Activated CD4-positive, CD25-positive, alpha-beta regulatory T cell treated with anti-CD3 and anti-CD28 coated beads, Interleukin-2, amount 50 U/mL, for 24 hours (primary cell): ENCODE data around the gene ITGA5.

Source experiments
- ATAC-seq, 2 donors: fragments of 150-1000 bp; cut with Tn5 transposase; one replicate each; pipeline ENCODE4 v1.10.0; 2021; ENCODE audit warnings: mild to moderate bottlenecking in 1 of 2, moderate library complexity in 1 of 2

ITGA5 gene

GRCh38 chr12:54409267-54409666 is 9.8 kb downstream of the ITGA5 start:
- no peak for ATAC-seq

GRCh38 chr12:54407183-54407905 is 11.7 kb downstream of the ITGA5 start:
- ATAC-seq = no peak

GRCh38 chr12:54405573-54405972 is 13.5 kb downstream of the ITGA5 start:
- ATAC-seq = no peak

- no peak for ATAC-seq
Observed at GRCh38 chr12:54405106-54405505, 14.0 kb downstream of the ITGA5 start.

- no peak for ATAC-seq
Observed at GRCh38 chr12:54404061-54405004, 14.7 kb downstream of the ITGA5 start.

GRCh38 chr12:54401119-54401518 is 17.9 kb downstream of the ITGA5 start:
- ATAC-seq = no peak

GRCh38 chr12:54398995-54399793 is 19.9 kb downstream of the ITGA5 start:
- ATAC-seq = peak; percentile 92 to 94

GRCh38 chr12:54398218-54398617 is 20.8 kb downstream of the ITGA5 start:
- ATAC-seq = no peak

GRCh38 chr12:54397157-54397556 is 21.9 kb downstream of the ITGA5 start:
- ATAC-seq = no peak

- no peak for ATAC-seq
Observed at GRCh38 chr12:54395545-54395944, 23.5 kb downstream of the ITGA5 start.

GRCh38 chr12:54394986-54395385 is 24.1 kb downstream of the ITGA5 start:
- no peak for ATAC-seq

- peak in 1 of 2 donors; percentile 12 for ATAC-seq
Observed at GRCh38 chr12:54394281-54394719, 24.8 kb downstream of the ITGA5 start.

- ATAC-seq = no peak
Observed at GRCh38 chr12:54393743-54394142, 25.3 kb downstream of the ITGA5 start.

- no peak for ATAC-seq
Observed at GRCh38 chr12:54393207-54393609, 25.9 kb downstream of the ITGA5 start.

GRCh38 chr12:54392485-54393206 is 26.4 kb downstream of the ITGA5 start:
- no peak for ATAC-seq

GRCh38 chr12:54390668-54391551 is 28.2 kb downstream of the ITGA5 start:
- ATAC-seq = peak; percentile 78 to 80

- ATAC-seq = no peak
Observed at GRCh38 chr12:54390176-54390667, 28.8 kb downstream of the ITGA5 start.

- ATAC-seq = no peak
Observed at GRCh38 chr12:54389607-54390175, 29.4 kb downstream of the ITGA5 start.

- no peak for ATAC-seq
Observed at GRCh38 chr12:54389134-54389508, 29.9 kb downstream of the ITGA5 start.
